GM18868 (cell line): ENCODE results near the gene VIPR2.

Source experiments
- ATAC-seq: cut with Tn5 transposase; IDR thresholded peaks from one replicate; pipeline ENCODE4 v1.9.1; 2021; ENCODE audit warnings: mild to moderate bottlenecking, moderate library complexity; ENCODE audit not compliant: unreplicated experiment

Gene VIPR2

DNA sequence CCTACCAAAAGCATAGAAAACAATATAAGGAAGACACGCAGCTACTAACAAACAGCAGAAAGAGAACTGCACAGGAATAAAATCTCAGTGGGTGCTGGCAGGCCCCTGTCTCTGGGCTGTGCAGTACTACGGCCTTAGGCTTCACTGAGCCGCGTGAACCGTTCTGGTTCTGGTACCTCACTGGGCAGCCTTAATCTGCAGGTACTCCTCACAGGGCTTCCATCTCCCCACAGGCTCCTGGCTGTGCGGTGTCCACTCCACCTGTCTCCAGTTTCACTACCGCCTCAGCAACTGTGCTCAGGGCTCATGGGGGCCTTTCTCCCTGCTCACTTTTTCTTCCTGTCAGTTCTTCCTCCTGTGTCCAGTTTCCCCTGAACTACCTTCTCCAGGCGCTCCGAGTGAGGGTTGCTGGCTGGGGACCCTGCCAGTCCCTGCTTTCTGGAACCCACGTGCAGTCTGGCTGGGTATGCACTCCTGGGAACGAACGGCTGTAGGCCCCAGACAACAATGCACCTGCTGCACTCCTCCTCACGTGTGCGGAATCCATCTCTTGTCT is 75.7 kb downstream of the VIPR2 start:
- no peak for ATAC-seq

DNA sequence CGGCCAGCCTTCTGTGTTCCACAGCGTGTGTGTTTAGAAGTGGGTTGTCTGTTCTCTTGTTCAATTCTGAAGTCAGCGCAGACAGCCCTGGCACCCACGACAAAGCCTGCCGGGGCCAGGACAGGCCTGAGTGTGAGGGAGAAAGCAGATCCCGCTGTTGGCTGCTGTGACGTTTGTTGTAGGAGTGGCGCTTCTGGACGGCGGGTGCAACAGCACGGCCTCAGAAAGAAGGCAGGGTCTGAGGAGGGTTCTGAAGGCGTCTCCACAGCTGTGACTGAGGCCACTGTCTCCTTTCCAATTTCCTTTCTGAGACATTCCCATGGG is 76.2 kb downstream of the VIPR2 start:
- ATAC-seq, result no peak

GRCh38 chr7:159067576-159068487 is 76.8 kb downstream of the VIPR2 start:
- no peak for ATAC-seq

DNA sequence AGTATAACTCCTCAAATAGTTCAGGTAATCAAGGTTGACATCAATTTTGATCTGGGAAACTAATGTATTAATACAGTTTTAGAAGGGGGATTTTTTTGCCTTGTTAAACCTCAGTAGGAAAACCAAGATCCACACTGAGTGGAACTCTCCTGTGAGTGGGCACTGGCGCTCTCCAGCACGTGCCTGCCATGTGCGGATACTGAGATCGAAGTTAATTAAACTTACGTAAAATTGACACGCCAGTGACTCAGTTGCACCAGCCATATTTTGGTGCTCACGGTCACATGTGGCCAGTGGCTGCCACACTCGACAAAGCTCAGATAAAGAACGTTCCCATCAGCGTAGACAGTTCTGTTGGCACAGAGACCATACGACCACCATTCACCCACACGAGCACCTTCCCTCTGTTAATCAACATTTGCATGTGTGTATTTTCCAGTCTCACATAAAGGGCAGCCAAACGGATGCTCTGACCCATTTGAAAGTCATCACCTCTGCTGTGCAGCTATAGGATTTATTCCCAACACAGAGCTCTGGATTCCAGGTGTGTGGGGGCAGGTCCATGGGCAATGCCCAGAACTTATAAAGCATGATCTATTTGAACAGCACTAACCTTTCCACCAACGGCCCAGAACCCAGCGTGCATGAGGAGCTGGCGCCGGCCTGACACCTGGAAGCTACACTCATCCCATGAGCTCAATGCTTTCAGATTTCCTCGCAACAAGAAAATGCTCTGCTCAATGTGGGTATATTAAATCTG is 77.7 kb downstream of the VIPR2 start:
- ATAC-seq, result no peak

DNA sequence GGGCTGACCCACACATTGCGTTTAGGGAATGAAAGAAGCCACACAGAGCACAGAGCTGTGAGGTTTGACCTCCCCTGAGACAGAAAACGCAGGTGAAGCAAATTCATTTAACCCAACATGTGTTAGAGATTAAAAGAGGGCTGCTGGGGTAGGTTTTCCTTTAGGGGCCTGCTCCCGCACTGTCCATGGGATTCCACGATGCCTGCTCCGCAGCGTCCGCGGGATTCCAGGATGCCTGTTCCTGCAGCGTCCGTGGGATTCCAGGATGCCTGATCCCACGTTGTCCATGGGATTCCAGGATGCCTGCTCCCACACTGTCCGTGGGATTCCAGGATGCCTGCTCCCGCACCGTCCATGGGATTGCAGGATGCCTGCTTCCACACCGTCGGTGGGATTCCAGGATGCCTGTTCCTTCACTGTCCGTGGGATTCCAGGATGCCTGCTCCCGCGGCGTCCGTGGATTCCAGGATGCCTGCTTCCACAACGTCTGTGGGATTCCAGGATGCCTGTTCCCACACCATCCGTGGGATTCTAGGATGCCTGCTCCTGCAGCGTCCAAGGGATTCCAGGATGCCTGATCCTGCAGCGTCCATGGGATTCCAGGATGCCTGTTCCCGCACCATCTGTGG is 78.7 kb downstream of the VIPR2 start:
- no peak for ATAC-seq

DNA sequence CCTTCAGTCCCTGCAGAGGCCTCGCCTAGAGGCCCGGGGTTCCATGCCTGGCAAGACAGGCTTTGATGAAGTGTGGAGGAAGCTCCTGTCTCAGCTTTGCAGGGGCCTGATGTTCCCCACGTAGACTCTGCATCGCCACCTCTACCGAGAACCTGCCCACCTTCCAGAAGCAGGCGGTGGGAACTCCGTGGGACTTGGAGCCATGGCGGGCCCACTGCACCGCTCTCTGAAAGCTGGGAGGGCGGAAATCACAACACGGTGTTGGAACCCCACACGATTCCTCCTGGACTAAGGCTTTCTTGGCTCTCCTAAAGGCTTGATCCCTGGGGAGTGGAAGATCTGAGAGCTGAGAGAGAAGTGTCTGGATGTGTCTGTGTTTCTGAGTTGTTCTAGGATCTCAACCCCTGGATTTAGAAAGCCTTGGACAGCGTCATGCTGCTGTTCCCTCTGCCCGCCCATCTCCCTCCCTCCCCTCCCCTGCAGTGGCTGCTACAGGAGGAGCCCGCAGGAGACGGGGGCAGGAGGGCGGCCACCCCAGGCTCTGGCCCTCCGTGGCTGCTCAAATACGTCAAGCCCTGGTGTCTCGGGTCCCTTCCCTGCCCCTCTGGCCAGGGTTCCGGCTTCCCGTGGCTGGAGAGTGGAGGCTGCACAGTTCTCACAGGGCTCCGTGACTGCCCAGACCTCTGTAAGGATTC is 79.7 kb downstream of the VIPR2 start:
- no peak for ATAC-seq

- no peak for ATAC-seq
Observed at GRCh38 chr7:159064121-159064815, 80.4 kb downstream of the VIPR2 start.

- no peak for ATAC-seq
Observed at GRCh38 chr7:159063046-159063840, 81.4 kb downstream of the VIPR2 start.

GRCh38 chr7:159062569-159062968 is 82.1 kb downstream of the VIPR2 start:
- no peak for ATAC-seq

- no peak for ATAC-seq
Observed at GRCh38 chr7:159061674-159062212, 82.9 kb downstream of the VIPR2 start.

- ATAC-seq, result no peak
Observed at GRCh38 chr7:159061209-159061608, 83.5 kb downstream of the VIPR2 start.

- ATAC-seq, result no peak
Observed at GRCh38 chr7:159060440-159060839, 84.2 kb downstream of the VIPR2 start.

GRCh38 chr7:159059629-159060028 is 85.0 kb downstream of the VIPR2 start:
- no peak for ATAC-seq

DNA sequence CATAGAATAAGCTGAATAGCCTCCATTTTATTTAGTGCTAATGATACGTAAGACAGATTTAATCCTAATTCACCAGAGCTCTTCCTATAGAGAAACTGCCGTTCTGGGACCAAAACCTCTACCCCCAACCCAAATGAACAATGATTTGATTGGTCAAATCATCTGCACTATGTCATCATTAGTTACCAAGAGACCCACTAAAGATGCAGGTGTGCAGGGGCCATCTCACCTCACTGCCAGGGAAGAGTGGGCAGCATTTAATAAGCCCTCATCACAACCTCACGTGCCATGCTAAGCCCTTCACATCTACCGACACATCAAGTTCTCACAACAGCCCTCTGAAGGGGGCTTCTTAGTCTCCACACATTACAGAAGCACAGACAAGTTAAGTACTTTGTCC is 87.0 kb downstream of the VIPR2 start:
- ATAC-seq, result no peak

- ATAC-seq, result no peak
Observed at GRCh38 chr7:159056737-159057136, 87.9 kb downstream of the VIPR2 start.

DNA sequence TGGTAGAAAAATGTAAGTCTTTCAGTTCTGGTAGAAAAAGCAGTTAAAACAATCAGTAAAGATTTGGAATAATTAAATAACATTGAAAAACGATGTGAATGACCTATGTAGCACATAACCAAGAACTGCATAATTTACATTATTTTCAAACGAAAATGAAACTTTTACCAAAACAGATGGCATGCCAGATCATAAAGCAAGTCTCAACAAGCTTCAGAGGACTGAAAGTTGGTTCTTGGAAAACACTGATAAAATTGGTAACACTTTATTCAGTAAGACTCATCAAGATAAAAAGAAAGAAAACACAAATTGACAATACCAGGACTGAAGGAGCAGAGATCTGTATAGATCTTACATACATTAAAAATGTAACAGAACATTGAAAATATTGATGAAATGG is 92.8 kb downstream of the VIPR2 start:
- ATAC-seq, result no peak

DNA sequence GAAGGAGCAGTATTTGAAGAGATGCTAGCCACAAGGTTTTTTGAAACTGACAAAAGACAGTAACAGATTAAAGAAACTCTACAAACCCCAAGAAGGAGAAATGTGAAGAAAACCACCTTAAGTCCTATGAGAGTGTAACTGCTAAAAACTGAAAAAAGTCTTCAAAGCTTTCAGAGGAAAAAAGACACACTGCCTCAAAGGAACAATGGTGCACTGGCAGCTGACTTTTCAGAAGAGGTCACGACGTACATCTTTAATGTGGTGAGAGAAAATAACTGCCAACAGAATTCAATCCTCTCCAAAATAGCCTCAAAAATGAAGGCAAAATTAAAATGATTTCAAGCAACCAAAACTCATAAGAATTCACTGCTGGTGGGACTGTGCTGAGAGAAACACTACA is 94.0 kb downstream of the VIPR2 start:
- no peak for ATAC-seq

DNA sequence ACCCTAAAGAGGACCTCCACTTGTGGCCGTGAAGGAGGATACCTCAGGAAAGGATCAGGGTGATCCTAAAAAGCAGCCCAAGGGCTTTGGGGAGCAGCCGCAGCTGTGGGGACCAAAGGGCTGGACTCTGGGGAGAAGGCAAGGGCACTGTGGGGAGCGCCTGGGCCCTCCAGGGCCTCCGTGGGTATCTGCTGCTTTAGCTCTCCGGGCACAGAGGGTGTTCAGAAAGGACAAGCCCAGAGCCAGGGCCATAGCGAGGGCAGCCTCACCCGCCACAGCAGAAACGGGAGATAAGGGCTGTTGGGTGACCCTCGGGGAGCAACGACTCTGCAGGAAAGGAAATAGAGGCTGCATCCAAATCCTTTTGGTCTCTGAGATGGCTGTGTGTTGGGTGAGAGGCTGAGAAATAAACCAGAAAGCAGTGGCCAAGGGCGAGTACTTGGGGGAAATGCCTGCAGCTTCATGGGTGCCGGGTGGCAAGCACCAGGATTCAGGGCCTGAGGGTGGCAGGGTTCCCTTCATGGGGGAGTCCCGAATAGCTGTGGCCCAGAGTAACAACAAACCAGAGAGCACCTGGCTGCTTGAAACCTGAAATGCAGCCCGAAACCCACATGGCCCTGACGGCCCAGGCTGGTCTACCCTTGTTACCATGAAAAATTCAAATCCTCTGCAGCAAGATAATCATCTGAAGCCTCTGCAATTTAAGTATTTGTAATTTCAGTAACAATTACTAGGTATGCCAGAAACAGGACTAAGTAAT is 95.2 kb downstream of the VIPR2 start:
- no peak for ATAC-seq

DNA sequence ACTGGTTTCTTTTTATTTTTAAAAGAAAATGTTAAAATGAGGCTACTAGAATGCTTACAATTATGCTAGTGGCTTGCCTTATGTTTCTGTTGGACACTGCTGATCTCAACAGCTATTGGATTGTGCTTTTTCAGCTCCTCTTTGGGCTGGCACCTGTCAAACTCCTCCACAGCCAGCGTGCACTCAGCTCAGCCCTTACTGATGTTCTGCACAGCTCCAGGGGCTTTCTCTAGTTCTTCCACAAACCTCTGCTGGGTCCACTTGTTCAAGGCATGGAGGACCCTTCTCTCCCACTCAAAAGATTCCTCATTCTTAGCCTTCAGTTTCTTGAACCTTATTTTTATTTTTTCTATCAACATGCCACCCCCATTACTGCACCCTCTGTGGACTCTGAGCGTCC is 96.0 kb downstream of the VIPR2 start:
- ATAC-seq, result no peak
